GM23338 (cell line): ENCODE results near the gene VAV3. TPM values are rescaled to one million over a fixed set of nuclear protein-coding genes. Genes with fewer than 3 reads are reported as not detected.

Experiments used
- ATAC-seq: fragments of 200-7000 bp; cut with Tn5 transposase; 3 replicates; pipeline ENCODE4 v1.9.1; 2020
- DNase-seq: peaks from one replicate; pipeline ENCODE4 v3.0.0-alpha.2; 2015; ENCODE audit warnings: low spot score
- H2AFZ ChIP-seq: fragments of 200-600 bp; sonication (generic); 2 replicates; pipeline ENCODE4 v1.8.0; 2016; ENCODE audit warnings: antibody characterized with exemption, mild to moderate bottlenecking, moderate library complexity
- H3F3A ChIP-seq: fragments of 200-600 bp; sonication (generic); replicated peaks from 2 replicates; pipeline ENCODE4 v1.8.0; 2017; ENCODE audit warnings: antibody characterized with exemption, mixed run types, low read depth
- H3K27ac ChIP-seq: fragments of 200-600 bp; sonication (generic); 2 replicates; pipeline ENCODE4 v1.6.1; 2016; ENCODE audit warnings: low read depth
- H3K27me3 ChIP-seq: fragments of 200-600 bp; sonication (generic); 2 replicates; pipeline ENCODE4 v1.8.0; 2016; ENCODE audit warnings: mild to moderate bottlenecking, mixed run types, moderate library complexity; ENCODE audit not compliant: insufficient read depth
- H3K36me3 ChIP-seq: fragments of 200-600 bp; sonication (generic); 2 replicates; pipeline ENCODE4 v1.8.0; 2016; ENCODE audit warnings: mild to moderate bottlenecking; ENCODE audit not compliant: insufficient read depth
- H3K4me1 ChIP-seq: fragments of 200-600 bp; sonication (generic); 2 replicates; pipeline ENCODE4 v1.8.0; 2016; ENCODE audit warnings: mild to moderate bottlenecking, moderate library complexity; ENCODE audit not compliant: insufficient read depth
- H3K4me2 ChIP-seq: fragments of 200-600 bp; sonication (generic); 2 replicates; pipeline ENCODE4 v1.7.1; 2017; ENCODE audit warnings: mixed run types
- H3K4me3 ChIP-seq: fragments of 200-600 bp; sonication (generic); 2 replicates; pipeline ENCODE4 v1.6.1; 2016; ENCODE audit warnings: mixed run types
- H3K79me2 ChIP-seq: fragments of 200-600 bp; sonication (generic); replicated peaks from 2 replicates; pipeline ENCODE4 v1.8.0; 2017; ENCODE audit warnings: mild to moderate bottlenecking; ENCODE audit not compliant: insufficient read depth
- H3K9me2 ChIP-seq: fragments of 200-600 bp; sonication (generic); 2 replicates; pipeline ENCODE4 v1.8.0; 2017; ENCODE audit not compliant: insufficient read depth
- H4K20me1 ChIP-seq: fragments of 200-600 bp; sonication (generic); replicated peaks from 2 replicates; pipeline ENCODE4 v1.8.0; 2017; ENCODE audit warnings: mild to moderate bottlenecking; ENCODE audit not compliant: insufficient read depth
- H3K27ac Mint-ChIP-seq: 2 replicates; pipeline ENCODE4 v1.8.0; 2020; ENCODE audit warnings: inconsistent platforms, mild to moderate bottlenecking, moderate library complexity, mixed read lengths
- H3K27me3 Mint-ChIP-seq: 3 replicates; pipeline ENCODE4 v1.8.0; 2022; ENCODE audit warnings: low read depth, mild to moderate bottlenecking, moderate library complexity, mixed read lengths, inconsistent platforms; ENCODE audit not compliant: insufficient read depth, poor library complexity
- H3K36me3 Mint-ChIP-seq: 3 replicates; pipeline ENCODE4 v1.8.0; 2021; ENCODE audit warnings: low read depth, mild to moderate bottlenecking, inconsistent platforms, moderate library complexity, mixed read lengths
- H3K4me1 Mint-ChIP-seq: 3 replicates; pipeline ENCODE4 v1.8.0; 2020; ENCODE audit warnings: mild to moderate bottlenecking, inconsistent platforms, mixed read lengths
- H3K4me3 Mint-ChIP-seq: 3 replicates; pipeline ENCODE4 v1.8.0; 2021; ENCODE audit warnings: moderate library complexity, mild to moderate bottlenecking, inconsistent platforms, mixed read lengths
- H3K9me3 Mint-ChIP-seq: 3 replicates; pipeline ENCODE4 v1.8.0; 2020; ENCODE audit warnings: moderate library complexity, mild to moderate bottlenecking, inconsistent platforms, mixed read lengths
- CREB1 ChIP-seq: fragments of 250-450 bp; sonication (Bioruptor Pico); IDR thresholded peaks from 2 replicates; pipeline ENCODE4 v1.5.0; 2020; ENCODE audit warnings: low read depth, mild to moderate bottlenecking, moderate library complexity
- ETS1 ChIP-seq: IDR thresholded peaks from 2 replicates; pipeline ENCODE4 v1.6.1; 2016; ENCODE audit warnings: antibody characterized with exemption
- EZH2 ChIP-seq: fragments of 200-600 bp; sonication (generic); IDR thresholded peaks from one replicate; pipeline ENCODE4 v1.8.0; 2017; ENCODE audit warnings: antibody characterized with exemption, mild to moderate bottlenecking, low read depth; ENCODE audit not compliant: unreplicated experiment
- EZH2phosphoT487 ChIP-seq: fragments of 200-600 bp; sonication (generic); IDR thresholded peaks from one replicate; pipeline ENCODE4 v1.8.1; 2018; ENCODE audit warnings: antibody characterized with exemption; ENCODE audit not compliant: unreplicated experiment
- JUNB ChIP-seq: IDR thresholded peaks from one replicate; pipeline ENCODE4 v1.6.1; 2016; ENCODE audit warnings: antibody characterized with exemption; ENCODE audit not compliant: unreplicated experiment
- NANOG ChIP-seq: IDR thresholded peaks from 2 replicates; pipeline ENCODE4 v1.6.1; 2016; ENCODE audit warnings: antibody characterized with exemption, borderline replicate concordance
- POLR2AphosphoS5 ChIP-seq: IDR thresholded peaks from 2 replicates; pipeline ENCODE4 v1.6.1; 2016; ENCODE audit warnings: antibody characterized with exemption, low read depth
- REST ChIP-seq: IDR thresholded peaks from one replicate; pipeline ENCODE4 v1.6.1; 2018; ENCODE audit warnings: antibody characterized with exemption; ENCODE audit not compliant: unreplicated experiment
- STAT1 ChIP-seq: IDR thresholded peaks from one replicate; pipeline ENCODE4 v1.6.1; 2016; ENCODE audit warnings: antibody characterized with exemption; ENCODE audit not compliant: unreplicated experiment
- ZNF114 ChIP-seq: fragments of 250-450 bp; sonication (Bioruptor Pico); IDR thresholded peaks from 2 replicates; pipeline ENCODE4 v1.5.0; 2020; ENCODE audit warnings: mild to moderate bottlenecking, moderate library complexity
- ZNF331 ChIP-seq: fragments of 250-450 bp; sonication (Bioruptor Pico); IDR thresholded peaks from 2 replicates; pipeline ENCODE4 v1.5.0; 2020; ENCODE audit warnings: low read depth, mild to moderate bottlenecking, moderate library complexity
- ZNF462 ChIP-seq: fragments of 250-450 bp; sonication (Bioruptor Pico); IDR thresholded peaks from 2 replicates; pipeline ENCODE4 v1.5.0; 2020; ENCODE audit warnings: mild to moderate bottlenecking, moderate library complexity
- polyA plus RNA-seq: library from polyadenylated mRNA; unstranded; fragments of >200 nt; fragmentation: Nextera tagmentation; extraction: Ambion mirVana; gene quantifications from 2 replicates; pipeline ENCODE4 v1.2.1, GENCODE V29; 2016
- total RNA-seq: library from RNA; depleted of rRNA; stranded (reverse); fragments of >200 nt; shearing (Covaris generic); gene quantifications from 2 replicates; pipeline ENCODE4 v1.2.3, GENCODE V29; 2014

Gene VAV3
- total and polyA plus RNA-seq, 2 experiments from 2014 or later: 3.0 to 11.3 TPM

- Histone ChIP-seq H3K27ac (no peak overlapping the region), H3K4me3 (no peak overlapping the region), H3K4me2 (no peak overlapping the region), H3K36me3 (no peaks in the 10 kb centered on the region), H3F3A (no peaks in the 10 kb centered on the region), H3K27me3 (no peaks in the 10 kb centered on the region), H3K4me1 (no peaks in the 10 kb centered on the region), H2AFZ (no peak overlapping the region), H4K20me1 (no peaks in the 10 kb centered on the region), H3K79me2 (no peaks in the 10 kb centered on the region), H3K9me2 (no peaks in the 10 kb centered on the region)
- Mint-ChIP-seq H3K36me3 (no peaks in the 10 kb centered on the region; the same call in 2 of the 3 replicates), H3K27me3 (peaks cover 2% of the 10 kb centered on the region), H3K4me3 (no peak overlapping the region), H3K9me3 (no peaks in the 10 kb centered on the region; the same call in 2 of the 3 replicates), H3K4me1 (peaks cover 6% of the 10 kb centered on the region; the same call in 2 of the 3 replicates), H3K27ac (no peak overlapping the region)
- TF ChIP-seq POLR2AphosphoS5 (no peak), ZNF462 (no peak), REST (no peak), EZH2phosphoT487 (no peak), NANOG (no peak), ZNF114 (CRISPR knock-in tag) (no peak), CREB1 (CRISPR knock-in tag) (no peak), JUNB (no peak), ETS1 (no peak), STAT1 (no peak), ZNF331 (no peak), EZH2 (no peak)
- DNase-seq: no peak
- no peak for ATAC-seq
Measured at GRCh38 chr1:107541412-107541811, 423.6 kb downstream of the VAV3 start.
